Vagina (tissue), 2 donors: ENCODE results near the gene KLF6. TPM values are rescaled to one million over a fixed set of nuclear protein-coding genes. Genes with fewer than 3 reads are reported as not detected.

Source experiments
- DNase-seq, 2 donors: peaks; one replicate each; pipeline ENCODE4 v3.0.0-alpha.2; 2017; ENCODE audit errors: extremely low spot score in 2 of 2
- H3K27ac ChIP-seq: fragments of 200-600 bp; sonication (generic); one replicate; pipeline ENCODE4 v1.5.1; 2019
- H3K27me3 ChIP-seq: fragments of 200-600 bp; sonication (generic); one replicate; pipeline ENCODE4 v1.5.1; 2019
- H3K36me3 ChIP-seq, 2 donors: fragments of 200-600 bp; sonication (generic); one replicate each; pipeline ENCODE4 v1.5.1; 2017 to 2019
- H3K4me1 ChIP-seq: fragments of 200-600 bp; sonication (generic); one replicate; pipeline ENCODE4 v1.5.1; 2019
- H3K4me3 ChIP-seq, 2 donors: fragments of 200-600 bp; sonication (generic); 1 replicate in 1 of 2; 2 replicates in 1 of 2; pipeline ENCODE4 v1.5.1; 2016 to 2019
- H3K9me3 ChIP-seq: fragments of 200-600 bp; sonication (generic); one replicate; pipeline ENCODE4 v1.5.1; 2019
- POLR2A ChIP-seq, 2 donors: fragments of 450-650 bp; IDR thresholded peaks; one replicate each; pipeline ENCODE4 v1.6.1; 2017; ENCODE audit warnings: antibody characterized with exemption in 2 of 2, mild to moderate bottlenecking in 2 of 2, moderate library complexity in 2 of 2
- POLR2AphosphoS5 ChIP-seq, 2 donors: sonication (generic); formaldehyde crosslinking; IDR thresholded peaks; one replicate each; pipeline ENCODE4 v1.9.0; 2017; ENCODE audit warnings: antibody characterized with exemption in 2 of 2, mild to moderate bottlenecking in 2 of 2, low read depth in 1 of 2; ENCODE audit not compliant: insufficient read depth in 1 of 2
- intact Hi-C: fragments of 100-400 bp; cut with DNase I; formaldehyde crosslinking; loops from one replicate; pipeline ENCODE4 v1.15.1; 2023
- total RNA-seq: library from RNA; depleted of rRNA; stranded (reverse); fragments of >200 nt; gene quantifications from one replicate; pipeline ENCODE4 v1.2.3, GENCODE V29; 2016
- TF ChIP-seq, protein P1 (sequence below), 3 experiments: fragments of 450-650 bp in 2 of 3; fragments of 200-600 bp in 1 of 3; sonication (generic) in 1 of 3; IDR thresholded peaks; one replicate each; pipeline ENCODE4 v1.5.1; 2017 to 2019; ENCODE audit warnings: antibody characterized with exemption in 3 of 3, mild to moderate bottlenecking in 2 of 3, moderate library complexity in 2 of 3

KLF6 gene
- total RNA-seq, 1 donor from 2014 or later: 145 TPM

DNA sequence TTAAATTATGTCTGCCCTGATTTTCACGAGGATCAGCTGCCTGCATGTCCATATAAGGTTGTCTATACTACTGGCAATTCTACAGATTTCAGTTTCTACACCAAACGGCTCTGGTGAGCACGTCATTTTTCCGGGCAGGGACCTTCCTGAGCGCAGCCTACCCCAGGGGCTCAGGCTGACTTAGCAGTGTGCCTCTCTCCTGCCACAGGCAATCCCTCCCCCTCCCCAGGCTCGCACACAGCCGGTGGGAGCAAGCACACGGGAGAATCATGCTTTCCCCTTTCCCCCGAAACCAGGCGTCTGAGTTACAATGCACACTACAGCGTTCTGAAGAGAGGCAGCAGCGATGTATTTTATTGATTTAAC lies 1.7 kb downstream of the KLF6 start:
- peaks cover 42% of the 10 kb centered on the region for H3K4me1 ChIP-seq
- TF ChIP-seq POLR2AphosphoS5 (IDR thresholded peaks at IDR 0.05; ENCODE audit: insufficient read depth in 1 of 2, low read depth in 1 of 2): peak in 1 of 2 donors; percentile 85
- TF ChIP-seq, protein P1, sequence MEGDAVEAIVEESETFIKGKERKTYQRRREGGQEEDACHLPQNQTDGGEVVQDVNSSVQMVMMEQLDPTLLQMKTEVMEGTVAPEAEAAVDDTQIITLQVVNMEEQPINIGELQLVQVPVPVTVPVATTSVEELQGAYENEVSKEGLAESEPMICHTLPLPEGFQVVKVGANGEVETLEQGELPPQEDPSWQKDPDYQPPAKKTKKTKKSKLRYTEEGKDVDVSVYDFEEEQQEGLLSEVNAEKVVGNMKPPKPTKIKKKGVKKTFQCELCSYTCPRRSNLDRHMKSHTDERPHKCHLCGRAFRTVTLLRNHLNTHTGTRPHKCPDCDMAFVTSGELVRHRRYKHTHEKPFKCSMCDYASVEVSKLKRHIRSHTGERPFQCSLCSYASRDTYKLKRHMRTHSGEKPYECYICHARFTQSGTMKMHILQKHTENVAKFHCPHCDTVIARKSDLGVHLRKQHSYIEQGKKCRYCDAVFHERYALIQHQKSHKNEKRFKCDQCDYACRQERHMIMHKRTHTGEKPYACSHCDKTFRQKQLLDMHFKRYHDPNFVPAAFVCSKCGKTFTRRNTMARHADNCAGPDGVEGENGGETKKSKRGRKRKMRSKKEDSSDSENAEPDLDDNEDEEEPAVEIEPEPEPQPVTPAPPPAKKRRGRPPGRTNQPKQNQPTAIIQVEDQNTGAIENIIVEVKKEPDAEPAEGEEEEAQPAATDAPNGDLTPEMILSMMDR (IDR thresholded peaks at IDR 0.05): no peak
- TF ChIP-seq POLR2A (IDR thresholded peaks at IDR 0.05): peak in 1 of 2 donors; percentile 13
- no peak for DNase-seq
- intact Hi-C loops: loop anchor here (5.0 to 10.0 kb wide), 3 partner anchors 482 to 882 kb away; no protein-coding TSS in a partner anchor
- H3K36me3 ChIP-seq: peaks cover 10 to 36% of the 10 kb centered on the region in 2 donors
- no peaks in the 10 kb centered on the region for H3K9me3 ChIP-seq
- H3K27me3 ChIP-seq: no peaks in the 10 kb centered on the region
- peak overlapping the region; percentile 99 for H3K27ac ChIP-seq
- peak overlapping the region; percentile 61 to 76 for H3K4me3 ChIP-seq

DNA sequence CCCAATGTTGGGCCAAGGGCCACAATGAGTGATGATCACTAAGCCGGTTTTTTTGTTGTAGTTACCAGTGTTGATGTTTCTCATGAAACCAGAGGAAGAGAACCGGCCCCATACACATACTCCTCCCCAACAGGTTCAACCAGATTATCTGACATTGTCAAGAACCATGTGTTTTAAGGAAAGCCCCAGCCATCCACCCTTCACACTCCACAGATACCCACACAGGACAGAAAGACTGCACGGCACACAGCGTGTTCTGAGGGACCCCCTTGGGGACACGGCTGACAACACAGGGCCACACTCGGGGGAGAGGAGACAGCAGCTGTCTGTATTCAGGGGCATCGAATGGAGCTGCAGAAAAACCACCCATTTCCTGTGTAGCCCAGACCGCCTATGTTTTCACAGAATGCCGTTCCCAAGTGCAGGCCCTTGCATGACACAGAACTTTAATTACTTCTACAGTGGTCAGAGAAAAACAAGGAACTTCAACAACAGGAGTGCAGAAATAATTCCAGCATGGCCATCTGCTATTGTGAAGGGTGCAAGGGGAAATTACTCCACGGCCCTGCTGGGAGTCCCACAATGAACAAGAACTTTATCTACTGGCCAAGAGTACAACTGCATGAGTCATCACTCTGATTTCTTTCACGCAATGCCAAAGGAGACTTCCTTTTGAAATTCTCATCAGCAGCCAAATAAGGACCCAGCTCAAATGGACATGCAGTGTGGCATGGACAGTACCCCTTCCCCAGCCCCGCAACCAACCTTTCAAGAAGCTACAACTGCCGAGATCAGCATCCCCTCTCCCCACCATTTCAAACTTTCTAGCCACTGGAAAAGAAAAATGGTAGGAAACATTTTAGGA lies 2.3 kb downstream of the KLF6 start:
- Histone ChIP-seq H3K9me3 (no peaks in the 10 kb centered on the region), H3K36me3 (peaks cover 10 to 42% of the 10 kb centered on the region in 2 donors), H3K27ac (peak overlapping the region; percentile 99), H3K4me1 (peaks cover 48% of the 10 kb centered on the region), H3K27me3 (no peaks in the 10 kb centered on the region), H3K4me3 (peak overlapping the region; percentile 61 to 76)
- TF ChIP-seq POLR2AphosphoS5 (IDR thresholded peaks at IDR 0.05; ENCODE audit: insufficient read depth in 1 of 2, low read depth in 1 of 2) (peak; percentile 68 to 94), POLR2A (IDR thresholded peaks at IDR 0.05) (peak in 1 of 2 donors; percentile 48)
- TF ChIP-seq, protein P1 (IDR thresholded peaks at IDR 0.05): no peak
- peak in 1 of 2 donors; percentile 97 for DNase-seq
- intact Hi-C loops: loop anchor here (5.0 to 10.0 kb wide), 3 partner anchors 482 to 882 kb away; no protein-coding TSS in a partner anchor

- no peaks in the 10 kb centered on the region for H3K27me3 ChIP-seq
- H3K27ac ChIP-seq: peak overlapping the region; percentile 99
- intact Hi-C loops: loop anchor here (5.0 to 10.0 kb wide), 3 partner anchors 483 to 883 kb away; no protein-coding TSS in a partner anchor
- peak in 1 of 2 donors; percentile 7 for TF ChIP-seq POLR2AphosphoS5 (IDR thresholded peaks at IDR 0.05; ENCODE audit: insufficient read depth in 1 of 2, low read depth in 1 of 2)
- TF ChIP-seq, protein P1 (IDR thresholded peaks at IDR 0.05): no peak
- peak in 1 of 2 donors; percentile 1 for TF ChIP-seq POLR2A (IDR thresholded peaks at IDR 0.05)
- H3K36me3 ChIP-seq: peaks cover 10 to 47% of the 10 kb centered on the region in 2 donors
- H3K9me3 ChIP-seq: no peaks in the 10 kb centered on the region
- peaks cover 54% of the 10 kb centered on the region for H3K4me1 ChIP-seq
- peak overlapping the region; percentile 61 to 76 for H3K4me3 ChIP-seq
- DNase-seq: no peak
These were observed 2.9 kb downstream of the KLF6 start for GRCh38 chr10:3782146-3782450.

- Histone ChIP-seq H3K27ac (peak overlapping the region; percentile 99), H3K4me1 (peaks cover 57% of the 10 kb centered on the region), H3K9me3 (no peaks in the 10 kb centered on the region), H3K27me3 (no peaks in the 10 kb centered on the region), H3K36me3 (peaks cover 10 to 47% of the 10 kb centered on the region in 2 donors), H3K4me3 (peak overlapping the region; percentile 61 to 76)
- TF ChIP-seq POLR2AphosphoS5 (IDR thresholded peaks at IDR 0.05; ENCODE audit: insufficient read depth in 1 of 2, low read depth in 1 of 2) (peak in 1 of 2 donors; percentile 68), POLR2A (IDR thresholded peaks at IDR 0.05) (no peak)
- TF ChIP-seq, protein P1 (IDR thresholded peaks at IDR 0.05): peak; percentile 25 to 36 (median 31)
- intact Hi-C loops: loop anchor here (5.0 to 10.0 kb wide), 3 partner anchors 483 to 883 kb away; no protein-coding TSS in a partner anchor
- no peak for DNase-seq
These were observed 3.4 kb downstream of the KLF6 start for GRCh38 chr10:3781468-3782145.
